OCI-LY7 (cell line): Measurements from ENCODE around the gene NABP2. TPM values are rescaled to one million over a fixed set of nuclear protein-coding genes. Genes with fewer than 3 reads are reported as not detected.

ENCODE experiments used
- BruUV-seq: library from RNA; stranded (reverse); fragments of 400-500 nt; replicated peaks from 2 replicates; lab custom pipeline; 2021; lab: Mats Ljungman, UMichigan
- CTCF ChIA-PET: fragments of 300-600 bp; sonication (Branson Sonifier 250); formaldehyde crosslinking; loops from one replicate; lab custom pipeline; 2022; ENCODE audit warnings: antibody characterized with exemption; ENCODE audit not compliant: unreplicated experiment; lab: Charles Lee
- POLR2A ChIA-PET: fragments of 300-600 bp; sonication (Branson Sonifier 250); formaldehyde crosslinking; loops from one replicate; lab custom pipeline; 2022; ENCODE audit warnings: antibody characterized with exemption; lab: Charles Lee
- DNase-seq: peaks from one replicate; pipeline ENCODE4 v3.0.0-alpha.2; 2015; ENCODE audit warnings: low spot score
- H2AFZ ChIP-seq: fragments of 200-600 bp; sonication (generic), shearing (Covaris generic); 2 replicates; pipeline ENCODE4 v1.6.1; 2014; ENCODE audit warnings: mild to moderate bottlenecking, antibody characterized with exemption, low read length, moderate library complexity
- H3K27ac ChIP-seq: fragments of 200-600 bp; sonication (generic); 2 replicates; pipeline ENCODE4 v1.5.1; 2014; ENCODE audit warnings: mixed run types, low read depth, mild to moderate bottlenecking, moderate library complexity, low read length, inconsistent platforms; ENCODE audit not compliant: poor library complexity, severe bottlenecking
- H3K36me3 ChIP-seq: fragments of 200-600 bp; sonication (generic); 2 replicates; pipeline ENCODE4 v1.6.1; 2014; ENCODE audit warnings: mild to moderate bottlenecking, antibody characterized with exemption, low read length, moderate library complexity, mixed read lengths; ENCODE audit not compliant: insufficient read depth
- H3K4me1 ChIP-seq: fragments of 200-600 bp; sonication (generic); 2 replicates; pipeline ENCODE4 v1.5.1; 2014; ENCODE audit warnings: mild to moderate bottlenecking, low read length; ENCODE audit not compliant: insufficient read depth, poor library complexity, severe bottlenecking
- H3K4me2 ChIP-seq: fragments of 200-600 bp; sonication (generic); 2 replicates; pipeline ENCODE4 v1.6.1; 2014; ENCODE audit warnings: mild to moderate bottlenecking, low read length
- H3K4me3 ChIP-seq: fragments of 200-600 bp; sonication (generic); 2 replicates; pipeline ENCODE4 v1.5.1; 2014; ENCODE audit warnings: mild to moderate bottlenecking, low read depth, low read length; ENCODE audit not compliant: poor library complexity, severe bottlenecking
- H3K79me2 ChIP-seq: fragments of 200-600 bp; sonication (generic); 2 replicates; pipeline ENCODE4 v1.6.1; 2016; ENCODE audit warnings: low read depth, mild to moderate bottlenecking, low read length, moderate library complexity, mixed read lengths; ENCODE audit not compliant: insufficient read depth
- H3K9me2 ChIP-seq: fragments of 200-600 bp; sonication (generic); 2 replicates; pipeline ENCODE4 v1.6.1; 2016; ENCODE audit warnings: mild to moderate bottlenecking, low read length, mixed read lengths; ENCODE audit not compliant: insufficient read depth
- H3K9me3 ChIP-seq: fragments of 200-600 bp; sonication (generic); 2 replicates; pipeline ENCODE4 v1.6.1; 2014; ENCODE audit warnings: mild to moderate bottlenecking, mixed run types, low read length, mixed read lengths
- H4K20me1 ChIP-seq: fragments of 200-600 bp; sonication (generic); 2 replicates; pipeline ENCODE4 v1.6.1; 2014; ENCODE audit warnings: mild to moderate bottlenecking, antibody characterized with exemption, low read length, moderate library complexity, mixed read lengths; ENCODE audit not compliant: insufficient read depth
- EZH2phosphoT487 ChIP-seq: fragments of 200-600 bp; sonication (generic); IDR thresholded peaks from 2 replicates; pipeline ENCODE4 v1.6.1; 2018; ENCODE audit warnings: low read depth, borderline replicate concordance, mild to moderate bottlenecking, mixed run types, antibody characterized with exemption, low read length, moderate library complexity, mixed read lengths
- intact Hi-C: fragments of 100-400 bp; cut with micrococcal nuclease; formaldehyde crosslinking; loops from one replicate; pipeline ENCODE4 v1.10.0; 2022; ENCODE audit not compliant: unreplicated experiment
- total RNA-seq, 2 experiments: library from RNA; depleted of rRNA in 1 of 2; stranded (reverse); fragments of >200 nt in 1 of 2; shearing (Covaris generic) in 1 of 2; gene quantifications; 2 replicates each; pipeline ENCODE4 v1.2.3, GENCODE V29; 2014 to 2022
- TF ChIP-seq, protein P1 (sequence below): fragments of 200-600 bp; sonication (generic); conservative IDR thresholded peaks from 2 replicates; pipeline ENCODE4 v1.5.1; 2014; ENCODE audit warnings: mild to moderate bottlenecking, antibody characterized with exemption, low read length, moderate library complexity, mixed read lengths

Gene NABP2
- total RNA-seq, 2 experiments from 2014 or later: 37.5 to 61.1 TPM

DNA sequence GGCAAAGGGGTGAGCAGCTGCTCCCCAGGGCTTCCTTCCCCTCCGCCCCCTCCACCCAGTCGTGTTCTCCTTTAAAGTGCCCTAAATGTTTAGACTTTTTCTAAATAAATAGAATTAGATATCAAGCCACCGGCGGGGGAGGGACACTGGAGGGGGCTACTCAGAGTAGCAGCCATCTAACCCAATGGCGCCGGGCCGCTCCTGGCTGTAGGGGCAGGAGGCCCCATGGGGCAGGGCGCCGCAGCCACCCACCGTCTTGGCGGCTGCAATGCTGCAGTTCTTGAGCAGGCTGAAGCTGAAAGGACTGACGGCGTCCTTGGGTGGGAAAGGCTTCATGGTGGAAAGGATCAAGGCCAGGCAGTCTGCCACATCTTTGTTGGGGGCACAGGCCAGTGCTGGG, 18.8 kb downstream of the NABP2 start:
- no peak for DNase-seq
- POLR2A ChIA-PET: interaction anchor here (1.3 kb wide), 1 partner anchor 35 kb away, joined by 3 read pairs; no protein-coding TSS in a partner anchor
- no TSS peak for BruUV-seq
- H3K9me2 ChIP-seq: no peaks in the 10 kb centered on the region
- CTCF ChIA-PET: no interaction called here
- TF ChIP-seq, protein P1, sequence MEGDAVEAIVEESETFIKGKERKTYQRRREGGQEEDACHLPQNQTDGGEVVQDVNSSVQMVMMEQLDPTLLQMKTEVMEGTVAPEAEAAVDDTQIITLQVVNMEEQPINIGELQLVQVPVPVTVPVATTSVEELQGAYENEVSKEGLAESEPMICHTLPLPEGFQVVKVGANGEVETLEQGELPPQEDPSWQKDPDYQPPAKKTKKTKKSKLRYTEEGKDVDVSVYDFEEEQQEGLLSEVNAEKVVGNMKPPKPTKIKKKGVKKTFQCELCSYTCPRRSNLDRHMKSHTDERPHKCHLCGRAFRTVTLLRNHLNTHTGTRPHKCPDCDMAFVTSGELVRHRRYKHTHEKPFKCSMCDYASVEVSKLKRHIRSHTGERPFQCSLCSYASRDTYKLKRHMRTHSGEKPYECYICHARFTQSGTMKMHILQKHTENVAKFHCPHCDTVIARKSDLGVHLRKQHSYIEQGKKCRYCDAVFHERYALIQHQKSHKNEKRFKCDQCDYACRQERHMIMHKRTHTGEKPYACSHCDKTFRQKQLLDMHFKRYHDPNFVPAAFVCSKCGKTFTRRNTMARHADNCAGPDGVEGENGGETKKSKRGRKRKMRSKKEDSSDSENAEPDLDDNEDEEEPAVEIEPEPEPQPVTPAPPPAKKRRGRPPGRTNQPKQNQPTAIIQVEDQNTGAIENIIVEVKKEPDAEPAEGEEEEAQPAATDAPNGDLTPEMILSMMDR: no peak
- no peak for TF ChIP-seq EZH2phosphoT487
- no peak overlapping the region for H2AFZ ChIP-seq
- no peak overlapping the region for H3K4me2 ChIP-seq
- intact Hi-C loops: no loop called here
- peaks cover 79% of the 10 kb centered on the region for H3K36me3 ChIP-seq
- H3K79me2 ChIP-seq: no peaks in the 10 kb centered on the region
- H3K27ac ChIP-seq: no peak overlapping the region
- no peaks in the 10 kb centered on the region for H4K20me1 ChIP-seq
- H3K4me1 ChIP-seq: peaks cover 5% of the 10 kb centered on the region
- H3K9me3 ChIP-seq: no peaks in the 10 kb centered on the region
- no peak overlapping the region for H3K4me3 ChIP-seq

DNA sequence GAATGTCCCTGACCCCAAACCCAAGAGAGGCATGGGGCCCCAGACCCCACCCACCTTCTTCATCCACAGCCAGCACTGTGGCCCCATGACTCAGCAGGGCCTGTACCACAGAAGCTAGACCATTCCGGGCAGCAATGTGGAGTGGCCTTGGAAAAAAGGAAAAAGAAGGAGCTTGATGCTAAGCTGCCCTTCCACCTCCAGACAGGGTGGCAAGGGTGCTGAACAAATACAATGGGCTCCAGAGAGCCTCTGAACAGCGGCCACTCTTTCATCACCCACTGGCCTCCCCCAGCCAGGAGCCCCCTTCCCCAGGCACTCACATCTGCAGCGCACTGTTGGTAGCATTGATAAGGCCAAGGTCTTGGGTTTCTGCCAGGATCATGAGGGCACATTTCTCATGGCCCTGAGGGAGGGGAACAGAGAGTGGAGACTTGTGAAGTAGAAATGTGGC, 19.6 kb downstream of the NABP2 start:
- H3K27ac ChIP-seq: no peak overlapping the region
- no peak for DNase-seq
- H3K79me2 ChIP-seq: no peaks in the 10 kb centered on the region
- BruUV-seq: no TSS peak
- intact Hi-C loops: no loop called here
- H3K9me3 ChIP-seq: no peaks in the 10 kb centered on the region
- no peak overlapping the region for H2AFZ ChIP-seq
- ChIA-PET CTCF (no interaction called here), POLR2A (no interaction called here)
- no peak overlapping the region for H3K4me3 ChIP-seq
- no peak for TF ChIP-seq EZH2phosphoT487
- TF ChIP-seq, protein P1: no peak
- H3K36me3 ChIP-seq: peaks cover 87% of the 10 kb centered on the region
- H3K4me2 ChIP-seq: no peak overlapping the region
- peaks cover 5% of the 10 kb centered on the region for H3K4me1 ChIP-seq
- no peaks in the 10 kb centered on the region for H3K9me2 ChIP-seq
- H4K20me1 ChIP-seq: no peaks in the 10 kb centered on the region

DNA sequence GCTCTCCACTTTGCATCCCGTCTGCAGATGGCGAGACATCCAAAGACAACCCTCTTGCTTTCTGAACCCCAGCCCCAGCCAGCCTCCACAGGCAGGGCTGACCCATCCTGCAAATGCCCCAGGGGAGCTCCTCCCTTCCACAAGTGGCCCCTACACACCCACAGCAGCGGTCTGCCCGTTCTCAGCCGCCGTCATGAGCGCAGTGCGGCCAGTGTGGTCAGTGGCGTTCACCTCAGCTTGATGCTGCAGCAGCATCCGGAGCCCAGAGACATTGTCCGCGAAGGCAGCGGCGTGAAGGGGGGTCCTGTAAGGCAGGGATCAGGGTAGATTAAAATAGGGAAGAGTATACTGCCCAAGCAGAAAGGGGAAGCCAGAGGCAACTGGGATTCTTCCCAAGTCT, 20.4 kb downstream of the NABP2 start:
- DNase-seq: no peak
- H4K20me1 ChIP-seq: no peaks in the 10 kb centered on the region
- no peak overlapping the region for H3K27ac ChIP-seq
- CTCF ChIA-PET: no interaction called here
- no peak overlapping the region for H3K4me3 ChIP-seq
- no peak overlapping the region for H3K4me2 ChIP-seq
- no peaks in the 10 kb centered on the region for H3K9me2 ChIP-seq
- no TSS peak for BruUV-seq
- H3K36me3 ChIP-seq: peaks cover 88% of the 10 kb centered on the region
- intact Hi-C loops: no loop called here
- H2AFZ ChIP-seq: no peak overlapping the region
- H3K79me2 ChIP-seq: no peaks in the 10 kb centered on the region
- TF ChIP-seq, protein P1: no peak
- no peak for TF ChIP-seq EZH2phosphoT487
- POLR2A ChIA-PET: no interaction called here
- H3K9me3 ChIP-seq: no peaks in the 10 kb centered on the region
- peaks cover 5% of the 10 kb centered on the region for H3K4me1 ChIP-seq
